ENCODE results near the gene INO80C.

Gene INO80C

DNA sequence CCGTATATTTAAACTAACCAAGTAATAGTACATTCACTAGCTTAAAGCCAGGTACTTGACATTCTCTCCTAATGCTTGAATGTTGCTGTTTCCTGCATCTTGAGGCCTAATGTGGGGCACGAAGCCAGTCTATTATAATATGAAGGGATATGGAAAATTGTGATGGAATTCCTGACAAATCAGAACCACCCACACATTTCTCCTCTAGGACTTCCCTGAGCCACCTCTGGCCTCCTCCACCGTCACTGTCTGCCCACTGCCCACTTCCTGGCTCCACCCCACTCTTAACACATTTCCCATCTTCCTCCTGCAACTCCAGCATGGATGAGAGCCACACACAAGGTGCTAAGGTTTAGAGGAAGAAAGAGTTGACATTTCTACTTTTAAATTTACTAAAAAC lies 19.0 kb upstream of the INO80C start:
- no peak overlapping the region for H3K9ac ChIP-seq (ENCODE audit: low read depth, low read length)
- H3K36me3 ChIP-seq (ENCODE audit: insufficient read depth, low read length) = no peaks in the 10 kb centered on the region
- H3K4me1 ChIP-seq (ENCODE audit: insufficient read depth, low read length) = peaks cover 25% of the 10 kb centered on the region
- H3K9me3 ChIP-seq (ENCODE audit: control insufficient read depth, insufficient read depth, low read length) = no peaks in the 10 kb centered on the region

- H3K9me3 ChIP-seq (ENCODE audit: control insufficient read depth, insufficient read depth, low read length) = no peaks in the 10 kb centered on the region
- no peak overlapping the region for H3K9ac ChIP-seq (ENCODE audit: low read depth, low read length)
- no peaks in the 10 kb centered on the region for H3K36me3 ChIP-seq (ENCODE audit: insufficient read depth, low read length)
- H3K4me1 ChIP-seq (ENCODE audit: insufficient read depth, low read length) = peaks cover 25% of the 10 kb centered on the region
Observed at GRCh38 chr18:35516351-35516750, 18.6 kb upstream of the INO80C start.

DNA sequence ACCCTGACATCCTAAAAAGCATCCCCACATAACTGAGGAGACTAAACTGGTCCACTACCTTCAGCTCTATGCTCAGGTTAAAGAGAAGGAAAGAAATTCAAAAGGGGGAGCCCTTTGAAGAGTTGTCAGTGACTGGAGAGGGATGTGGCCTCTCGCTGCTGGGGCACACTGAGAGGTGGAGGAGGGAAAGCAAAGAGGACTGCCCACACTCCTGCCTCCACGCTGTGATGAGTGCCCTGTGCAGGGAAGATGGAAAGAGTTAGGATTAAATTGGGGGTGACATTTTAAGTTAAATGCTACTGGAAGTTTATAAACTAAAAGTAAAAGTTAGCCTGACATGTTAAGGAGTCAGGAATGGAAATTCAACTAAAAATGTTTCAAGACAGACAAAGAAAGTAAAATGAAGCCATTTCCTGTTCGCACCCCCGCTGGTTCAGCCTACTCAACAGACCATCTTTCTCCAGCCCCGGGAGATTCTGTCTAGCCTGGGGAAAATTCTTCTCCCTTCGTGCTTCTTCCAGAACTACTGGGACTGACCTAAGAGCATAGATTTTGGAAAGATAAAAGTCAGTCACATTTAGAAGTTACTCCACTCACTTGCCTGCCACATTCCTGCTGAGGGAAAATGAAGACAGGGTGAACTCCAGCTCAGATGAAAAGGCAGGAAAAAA lies 17.8 kb upstream of the INO80C start:
- no peaks in the 10 kb centered on the region for H3K36me3 ChIP-seq (ENCODE audit: insufficient read depth, low read length)
- H3K9ac ChIP-seq (ENCODE audit: low read depth, low read length) = no peak overlapping the region
- H3K4me1 ChIP-seq (ENCODE audit: insufficient read depth, low read length) = peaks cover 25% of the 10 kb centered on the region
- no peaks in the 10 kb centered on the region for H3K9me3 ChIP-seq (ENCODE audit: control insufficient read depth, insufficient read depth, low read length)

DNA sequence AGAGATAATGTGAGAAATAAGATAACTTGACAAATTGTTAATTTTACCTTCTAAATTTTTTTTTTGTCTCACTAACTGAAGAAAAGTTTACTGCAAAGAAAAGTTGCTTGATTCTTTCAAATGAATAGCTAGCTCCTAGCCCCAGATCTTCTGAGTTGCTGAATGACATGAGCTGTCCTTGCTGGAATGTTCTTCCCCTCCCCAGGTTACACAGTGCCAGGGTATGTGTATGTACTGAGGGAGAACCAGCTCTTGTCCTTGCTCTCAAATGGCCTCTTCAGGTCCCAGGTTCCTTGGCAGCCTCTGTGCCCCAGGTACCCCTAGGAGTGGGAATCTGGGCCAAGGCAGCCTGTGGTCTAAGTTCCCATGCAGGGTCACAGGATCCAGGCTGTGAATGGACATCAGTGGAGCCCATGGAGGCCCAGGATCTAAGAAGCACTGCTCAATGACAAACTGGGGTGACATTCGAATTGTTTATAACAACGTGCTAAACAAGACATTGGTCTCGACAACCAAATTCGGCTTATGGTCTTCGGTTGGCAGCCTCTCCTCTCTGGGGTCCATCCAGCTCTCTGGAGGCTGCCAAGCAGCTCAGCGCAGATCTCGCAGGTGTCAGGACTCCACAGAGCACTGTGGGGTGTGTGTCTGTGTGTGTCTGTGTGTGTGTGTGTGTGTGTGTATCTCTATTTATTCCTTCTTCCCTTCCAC lies 17.1 kb upstream of the INO80C start:
- H3K9me3 ChIP-seq (ENCODE audit: control insufficient read depth, insufficient read depth, low read length) = no peaks in the 10 kb centered on the region
- no peak overlapping the region for H3K9ac ChIP-seq (ENCODE audit: low read depth, low read length)
- H3K4me1 ChIP-seq (ENCODE audit: insufficient read depth, low read length) = peaks cover 25% of the 10 kb centered on the region
- no peaks in the 10 kb centered on the region for H3K36me3 ChIP-seq (ENCODE audit: insufficient read depth, low read length)

- no peak overlapping the region for H3K9ac ChIP-seq (ENCODE audit: low read depth, low read length)
- peaks cover 25% of the 10 kb centered on the region for H3K4me1 ChIP-seq (ENCODE audit: insufficient read depth, low read length)
- H3K9me3 ChIP-seq (ENCODE audit: control insufficient read depth, insufficient read depth, low read length) = no peaks in the 10 kb centered on the region
- no peaks in the 10 kb centered on the region for H3K36me3 ChIP-seq (ENCODE audit: insufficient read depth, low read length)
Observed at GRCh38 chr18:35514283-35514682, 16.5 kb upstream of the INO80C start.

DNA sequence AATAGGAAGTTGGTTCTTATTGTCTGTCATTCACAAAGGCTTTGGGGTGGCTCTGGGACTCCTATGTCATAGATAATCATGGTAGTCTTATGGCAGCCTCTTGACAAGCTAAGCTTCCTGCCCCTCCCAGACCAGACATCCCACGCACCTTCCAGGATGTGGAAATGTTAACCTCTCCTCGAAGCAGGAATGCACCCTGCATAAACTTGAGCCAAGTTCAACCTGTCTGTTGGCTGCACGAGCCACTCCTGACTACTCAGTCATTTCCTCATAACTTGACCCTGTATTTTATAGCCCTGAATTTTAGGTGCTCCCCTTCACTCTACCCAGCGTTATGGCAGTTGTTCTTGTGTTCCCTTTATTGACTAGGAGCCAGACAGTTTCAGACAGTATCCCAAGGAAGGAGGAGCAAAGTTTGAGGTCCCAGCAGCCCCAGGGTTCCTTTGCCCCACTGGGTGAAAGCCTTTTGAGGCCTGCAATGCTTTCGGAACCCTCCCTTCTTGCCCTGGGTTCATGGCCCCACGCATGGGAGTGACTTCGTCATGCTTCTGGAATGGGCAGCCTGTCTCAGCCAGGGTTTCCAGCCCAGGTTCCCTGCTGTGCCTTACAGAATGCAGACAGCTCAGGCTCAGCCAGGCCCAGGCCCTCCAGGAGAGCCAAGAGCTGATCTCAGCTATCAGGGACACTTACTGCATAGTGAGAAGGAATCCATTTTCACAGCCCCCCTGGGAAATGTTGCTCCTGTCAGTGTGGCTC lies 15.6 kb upstream of the INO80C start:
- Histone ChIP-seq H3K9ac (ENCODE audit: low read depth, low read length) (no peak overlapping the region), H3K4me1 (ENCODE audit: insufficient read depth, low read length) (peaks cover 25% of the 10 kb centered on the region), H3K9me3 (ENCODE audit: control insufficient read depth, insufficient read depth, low read length) (no peaks in the 10 kb centered on the region), H3K36me3 (ENCODE audit: insufficient read depth, low read length) (no peaks in the 10 kb centered on the region)

DNA sequence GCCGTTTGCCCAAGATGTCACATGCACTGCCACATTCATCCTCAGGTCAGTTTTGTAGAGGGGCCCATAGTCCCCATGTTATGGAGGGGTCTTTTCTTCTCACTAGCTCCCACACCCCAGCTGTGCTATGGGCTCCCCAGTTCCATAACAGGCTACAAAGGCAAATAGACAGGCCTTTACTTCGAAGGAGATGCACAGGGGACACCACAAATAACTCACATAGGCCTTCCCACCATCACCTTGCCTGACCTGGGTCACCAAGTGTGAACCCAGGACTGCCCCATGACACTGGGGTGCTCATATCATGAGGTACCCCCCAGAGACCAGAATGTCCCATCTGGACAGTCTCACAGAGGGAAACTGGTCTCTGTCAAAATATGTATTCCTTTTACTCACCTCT lies 15.0 kb upstream of the INO80C start:
- Histone ChIP-seq H3K36me3 (ENCODE audit: insufficient read depth, low read length) (no peaks in the 10 kb centered on the region), H3K9ac (ENCODE audit: low read depth, low read length) (no peak overlapping the region), H3K9me3 (ENCODE audit: control insufficient read depth, insufficient read depth, low read length) (no peaks in the 10 kb centered on the region), H3K4me1 (ENCODE audit: insufficient read depth, low read length) (peaks cover 25% of the 10 kb centered on the region)

GRCh38 chr18:35511833-35512232 lies 14.1 kb upstream of the INO80C start:
- no peak overlapping the region for H3K9ac ChIP-seq (ENCODE audit: low read depth, low read length)
- H3K9me3 ChIP-seq (ENCODE audit: control insufficient read depth, insufficient read depth, low read length) = no peaks in the 10 kb centered on the region
- H3K4me1 ChIP-seq (ENCODE audit: insufficient read depth, low read length) = peaks cover 25% of the 10 kb centered on the region
- H3K36me3 ChIP-seq (ENCODE audit: insufficient read depth, low read length) = no peaks in the 10 kb centered on the region

DNA sequence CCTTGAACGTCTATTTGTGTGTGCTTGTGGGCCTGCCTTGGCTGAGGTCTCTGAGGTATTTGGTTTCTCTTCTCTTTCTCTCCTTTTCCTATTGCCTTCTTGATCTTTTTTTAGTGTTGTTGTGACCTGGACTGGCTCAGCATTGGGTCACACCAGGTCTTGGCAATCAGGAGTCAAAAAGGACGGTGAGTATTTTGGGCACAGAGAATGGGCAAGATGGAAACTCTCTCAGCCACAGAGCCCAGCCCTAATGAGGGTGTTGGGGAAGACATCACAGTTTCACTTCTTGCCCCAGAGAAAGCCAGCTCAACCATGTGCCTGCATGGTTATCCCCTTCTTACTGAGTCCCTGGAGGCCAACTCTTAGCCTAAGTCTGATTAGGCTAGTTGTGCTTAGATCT lies 13.7 kb upstream of the INO80C start:
- H3K9ac ChIP-seq (ENCODE audit: low read depth, low read length) = no peak overlapping the region
- H3K9me3 ChIP-seq (ENCODE audit: control insufficient read depth, insufficient read depth, low read length) = no peaks in the 10 kb centered on the region
- peaks cover 25% of the 10 kb centered on the region for H3K4me1 ChIP-seq (ENCODE audit: insufficient read depth, low read length)
- no peaks in the 10 kb centered on the region for H3K36me3 ChIP-seq (ENCODE audit: insufficient read depth, low read length)

GRCh38 chr18:35510076-35510651 lies 12.4 kb upstream of the INO80C start:
- no peak overlapping the region for H3K9ac ChIP-seq (ENCODE audit: low read depth, low read length)
- peaks cover 16% of the 10 kb centered on the region for H3K4me1 ChIP-seq (ENCODE audit: insufficient read depth, low read length)
- H3K36me3 ChIP-seq (ENCODE audit: insufficient read depth, low read length) = no peaks in the 10 kb centered on the region
- no peaks in the 10 kb centered on the region for H3K9me3 ChIP-seq (ENCODE audit: control insufficient read depth, insufficient read depth, low read length)

DNA sequence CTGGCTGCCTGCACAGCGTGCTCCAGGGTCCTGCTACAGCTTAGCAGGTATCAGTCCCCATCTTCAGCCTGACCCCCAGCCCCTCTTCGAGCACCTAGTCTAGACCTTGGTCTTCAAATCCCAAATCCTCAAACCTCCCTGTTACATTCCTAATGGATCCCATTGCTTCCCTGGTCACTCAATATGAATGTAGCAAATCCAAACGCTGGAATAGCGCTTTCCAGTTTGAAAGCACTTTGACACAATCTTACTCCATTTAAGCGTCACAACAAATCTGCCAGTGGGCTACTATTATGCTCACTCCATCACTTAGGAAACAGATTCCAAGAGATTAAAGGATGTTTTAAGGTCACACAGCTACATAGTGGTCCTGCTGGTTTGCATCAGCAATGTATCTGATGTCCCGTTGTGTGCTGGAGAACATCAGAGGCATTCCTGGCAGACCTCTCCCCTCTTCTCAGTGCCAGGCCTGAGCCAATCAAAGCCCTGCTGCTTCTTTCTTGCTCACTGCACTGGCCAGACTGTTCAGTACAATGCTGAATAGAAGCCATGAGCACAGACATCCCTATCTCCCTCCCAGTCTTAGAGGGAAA lies 11.1 kb upstream of the INO80C start:
- no peaks in the 10 kb centered on the region for H3K9me3 ChIP-seq (ENCODE audit: control insufficient read depth, insufficient read depth, low read length)
- H3K36me3 ChIP-seq (ENCODE audit: insufficient read depth, low read length) = no peaks in the 10 kb centered on the region
- H3K9ac ChIP-seq (ENCODE audit: low read depth, low read length) = no peak overlapping the region
- H3K4me1 ChIP-seq (ENCODE audit: insufficient read depth, low read length) = peaks cover 7% of the 10 kb centered on the region

DNA sequence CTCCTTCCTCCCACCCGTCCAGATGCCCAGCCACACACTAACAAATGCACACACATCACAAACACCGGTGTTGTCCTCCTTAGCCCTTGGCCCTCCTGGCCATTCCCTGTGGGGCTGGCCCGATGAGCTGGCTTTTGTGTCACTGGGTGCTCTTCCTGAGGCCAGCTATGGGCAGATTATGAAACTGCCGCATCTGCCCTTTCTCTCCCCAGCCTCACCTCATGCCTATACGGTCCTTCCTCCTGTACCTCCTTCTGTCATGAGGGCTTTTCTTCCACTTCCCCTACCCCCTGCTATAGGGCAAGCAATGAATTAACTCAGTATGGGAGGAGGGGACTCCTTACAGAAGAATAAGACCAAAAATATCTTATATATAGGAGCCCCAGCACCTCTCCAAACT lies 10.3 kb upstream of the INO80C start:
- H3K4me1 ChIP-seq (ENCODE audit: insufficient read depth, low read length) = no peaks in the 10 kb centered on the region; the same call in 1 of the 2 replicates

GRCh38 chr18:35507623-35508022 lies 9.9 kb upstream of the INO80C start:
- H3K36me3 ChIP-seq (ENCODE audit: insufficient read depth, low read length) = no peaks in the 10 kb centered on the region
- no peak overlapping the region for H3K9ac ChIP-seq (ENCODE audit: low read depth, low read length)
- no peaks in the 10 kb centered on the region; the same call in 1 of the 2 replicates for H3K4me1 ChIP-seq (ENCODE audit: insufficient read depth, low read length)
- H3K9me3 ChIP-seq (ENCODE audit: control insufficient read depth, insufficient read depth, low read length) = no peaks in the 10 kb centered on the region

More for the DNA sequence above, 10.3 kb upstream of the INO80C start:
- no peaks in the 10 kb centered on the region for H3K9me3 ChIP-seq (ENCODE audit: control insufficient read depth, insufficient read depth, low read length)
- H3K9ac ChIP-seq (ENCODE audit: low read depth, low read length) = no peak overlapping the region
- H3K36me3 ChIP-seq (ENCODE audit: insufficient read depth, low read length) = no peaks in the 10 kb centered on the region

DNA sequence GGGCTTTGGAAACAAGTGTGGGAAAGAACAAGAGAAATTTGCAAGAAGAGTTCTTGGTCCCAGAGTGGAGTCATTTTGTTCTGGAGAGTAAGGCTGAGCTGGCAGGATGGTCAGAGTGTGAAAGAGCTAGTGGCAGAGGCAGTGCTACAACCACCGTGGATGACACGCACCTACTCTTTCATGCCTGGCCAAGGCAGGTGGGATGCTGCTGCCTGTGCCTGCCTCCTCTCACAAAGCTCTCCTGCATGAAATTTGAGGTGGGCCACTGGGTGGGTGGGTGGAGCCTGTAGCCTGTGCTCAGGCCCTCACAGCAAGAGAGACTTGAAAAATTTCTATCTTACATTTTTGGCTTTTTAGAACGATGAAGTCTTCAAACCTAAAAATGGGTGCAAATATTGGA lies 9.4 kb upstream of the INO80C start:
- H3K9me3 ChIP-seq (ENCODE audit: control insufficient read depth, insufficient read depth, low read length) = no peaks in the 10 kb centered on the region
- H3K4me1 ChIP-seq (ENCODE audit: insufficient read depth, low read length) = no peaks in the 10 kb centered on the region; the same call in 1 of the 2 replicates
- H3K36me3 ChIP-seq (ENCODE audit: insufficient read depth, low read length) = no peaks in the 10 kb centered on the region
- H3K9ac ChIP-seq (ENCODE audit: low read depth, low read length) = no peak overlapping the region

Data from ES-I3 (cell line).